HCT116 (cell line): ENCODE measurements around the gene GDPD1.

Experiments used
- CTCF ChIP-seq, 3 experiments: fragments of 200-600 bp in 1 of 3; sonication (generic) in 1 of 3; IDR thresholded peaks in 2 of 3; conservative IDR thresholded peaks in 1 of 3; 2 replicates each; pipeline ENCODE4 v1.5.1; 2012 to 2017; ENCODE audit warnings: low read depth in 2 of 3, low read length in 2 of 3, antibody characterized with exemption in 1 of 3, borderline replicate concordance in 1 of 3, control low read depth in 1 of 3, mild to moderate bottlenecking in 1 of 3, mixed read lengths in 1 of 3, mixed run types in 1 of 3, moderate library complexity in 1 of 3; ENCODE audit not compliant: insufficient read depth in 1 of 3
- JUND ChIP-seq: IDR thresholded peaks from 2 replicates; pipeline ENCODE4 v1.6.1; 2012
- MAX ChIP-seq: IDR thresholded peaks from 2 replicates; pipeline ENCODE4 v1.6.1; 2012
- TCF7L2 ChIP-seq: IDR thresholded peaks from 2 replicates; pipeline ENCODE4 v1.7.0; 2011; ENCODE audit warnings: borderline replicate concordance, inconsistent platforms; ENCODE audit not compliant: insufficient read depth, insufficient read length; ENCODE audit errors: extremely low read depth
- ZNF274 ChIP-seq: fragments of 200-500 bp; sonication (Bioruptor generic); IDR thresholded peaks from 2 replicates; pipeline ENCODE4 v1.6.1; 2014; ENCODE audit warnings: mild to moderate bottlenecking, low read depth, low read length, inconsistent platforms

- TF ChIP-seq CTCF (IDR thresholded peaks at IDR 0.05 in 2 of 3, conservative IDR thresholded peaks at IDR 0.05 in 1 of 3; ENCODE audit: borderline replicate concordance in 1 of 3, insufficient read depth in 1 of 3, low read depth in 2 of 3, low read length in 2 of 3): no peak
- no peak for TF ChIP-seq ZNF274
- no peak for TF ChIP-seq MAX
- TF ChIP-seq TCF7L2: no peak
- TF ChIP-seq JUND: no peak
These were observed 33.5 kb upstream of the GDPD1 start for GRCh38 chr17:59186850-59187249.
